ENCODE results near the gene PHAX. TPM values are rescaled to one million over a fixed set of nuclear protein-coding genes. Genes with fewer than 3 reads are reported as not detected.
A peak's percentile ranks its signal among the peaks of the same experiment; 100 is the strongest.
"Not testable (repeated sequence)": the region's sequence is repeated elsewhere in the genome, so short reads cannot be mapped to it uniquely, and the experiment has no call there.

Gene PHAX, protein sequence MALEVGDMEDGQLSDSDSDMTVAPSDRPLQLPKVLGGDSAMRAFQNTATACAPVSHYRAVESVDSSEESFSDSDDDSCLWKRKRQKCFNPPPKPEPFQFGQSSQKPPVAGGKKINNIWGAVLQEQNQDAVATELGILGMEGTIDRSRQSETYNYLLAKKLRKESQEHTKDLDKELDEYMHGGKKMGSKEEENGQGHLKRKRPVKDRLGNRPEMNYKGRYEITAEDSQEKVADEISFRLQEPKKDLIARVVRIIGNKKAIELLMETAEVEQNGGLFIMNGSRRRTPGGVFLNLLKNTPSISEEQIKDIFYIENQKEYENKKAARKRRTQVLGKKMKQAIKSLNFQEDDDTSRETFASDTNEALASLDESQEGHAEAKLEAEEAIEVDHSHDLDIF
- 43.0 and 67.9 TPM in 2 replicates for total RNA-seq (2014; rRNA removed; shearing (Covaris generic))

DNA sequence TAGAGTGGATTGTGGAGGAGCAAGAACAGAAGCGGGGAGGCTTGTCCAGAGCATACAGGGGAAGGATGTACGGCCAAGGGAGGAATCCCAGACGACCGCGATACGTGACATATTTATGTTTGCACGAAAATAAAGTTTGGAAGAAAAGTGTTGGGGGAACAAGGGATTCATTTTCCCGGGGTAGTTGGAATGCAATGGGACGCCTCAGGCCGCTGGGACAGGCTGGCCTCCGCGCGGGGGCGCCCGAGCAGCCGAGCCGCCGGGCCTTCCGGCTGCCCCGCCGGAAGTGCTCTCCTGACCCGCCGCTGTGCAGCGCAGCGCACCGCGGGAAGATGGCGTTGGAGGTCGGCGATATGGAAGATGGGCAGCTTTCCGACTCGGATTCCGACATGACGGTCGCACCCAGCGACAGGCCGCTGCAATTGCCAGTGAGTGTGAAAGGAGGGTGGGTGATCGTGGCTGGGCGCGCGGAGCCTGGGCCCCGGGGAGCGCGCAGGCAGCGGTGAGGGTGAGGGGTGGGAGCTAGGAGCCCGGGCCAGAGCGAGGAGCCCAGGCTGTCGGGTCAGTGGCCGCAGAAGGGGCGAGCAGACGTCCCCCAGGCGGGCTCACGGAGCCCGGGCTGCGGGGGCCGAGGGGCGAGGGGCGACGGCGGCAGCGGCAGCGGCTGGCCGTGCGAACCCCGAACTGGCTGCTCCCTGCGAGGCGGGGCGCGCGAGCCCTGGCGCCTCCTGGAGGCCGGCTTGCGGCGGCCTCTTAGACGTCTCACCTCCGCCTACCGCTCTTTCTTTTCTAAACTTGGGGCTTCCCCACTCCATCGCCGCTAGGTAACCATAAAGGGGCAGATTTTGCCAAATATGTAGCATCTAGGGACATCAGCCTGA lies at the start of gene PHAX:
Gene PHAX, plus strand, starts transcription at position 317 of the 881 bp plus-strand sequence. Its CDS starts 16 bp downstream, at position 333.
- peak; percentile 77 for DNase-seq (ENCODE audit: low read depth)

DNA sequence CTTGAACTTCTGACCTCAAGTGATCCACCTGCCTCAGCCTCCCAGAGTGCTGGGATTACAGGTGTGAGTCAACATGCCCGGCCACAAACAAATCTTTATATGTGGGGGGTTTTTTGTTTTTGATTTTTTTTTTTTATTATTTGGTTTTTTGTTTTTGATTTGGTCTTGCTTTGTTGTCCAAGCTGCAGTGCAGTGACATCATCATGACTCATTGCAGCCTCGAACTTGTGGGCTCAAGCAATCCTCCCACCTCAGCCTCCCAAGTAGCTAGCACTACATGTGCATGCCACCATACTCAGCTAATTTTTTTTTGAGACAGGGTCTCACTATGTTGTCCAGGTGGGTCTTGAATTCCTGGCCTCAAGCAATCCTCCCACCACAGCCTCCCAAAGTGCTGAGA lies 48.1 kb upstream of the PHAX start:
- DNase-seq (ENCODE audit: low read depth) = no peak

DNA sequence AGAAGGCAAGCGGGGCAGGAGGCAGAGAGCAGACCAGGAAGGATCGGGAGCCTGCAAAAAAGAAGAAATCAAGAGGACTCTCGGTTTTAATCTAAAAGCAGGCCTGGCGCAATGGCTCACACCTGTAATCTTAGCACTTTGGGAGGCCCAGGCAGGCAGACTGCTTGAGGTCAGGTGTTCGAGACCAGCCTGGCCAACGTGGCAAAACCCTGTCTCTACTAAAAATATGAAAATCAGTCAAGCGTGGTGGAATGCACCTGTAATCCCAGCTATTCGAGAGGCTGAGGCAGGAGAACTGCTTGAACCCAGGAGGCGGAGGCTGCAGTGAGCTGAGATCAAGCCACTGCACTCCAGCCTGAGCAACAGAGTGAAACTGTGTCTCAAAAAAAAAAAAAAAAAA lies 45.6 kb upstream of the PHAX start:
- not testable (repeated sequence) for DNase-seq (ENCODE audit: low read depth)

DNA sequence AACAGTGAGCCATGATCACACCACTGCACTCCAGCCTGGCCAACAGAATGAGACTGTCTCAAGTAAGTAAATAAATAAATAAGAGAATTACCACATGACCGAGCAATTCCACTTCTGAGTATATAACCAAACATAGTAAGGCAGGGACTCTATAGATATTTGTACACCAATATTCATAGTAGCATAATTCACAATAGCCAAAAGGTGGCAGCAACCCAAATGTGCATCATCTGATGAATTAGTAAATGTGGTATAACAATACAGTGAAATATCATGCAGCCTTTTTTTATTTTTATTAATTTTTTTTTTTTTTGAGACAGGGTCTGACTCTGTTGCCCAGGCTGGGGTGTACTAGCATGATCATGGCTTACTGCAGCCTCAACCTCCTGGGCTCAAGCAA lies 38.8 kb upstream of the PHAX start:
- no peak for DNase-seq (ENCODE audit: low read depth)

DNA sequence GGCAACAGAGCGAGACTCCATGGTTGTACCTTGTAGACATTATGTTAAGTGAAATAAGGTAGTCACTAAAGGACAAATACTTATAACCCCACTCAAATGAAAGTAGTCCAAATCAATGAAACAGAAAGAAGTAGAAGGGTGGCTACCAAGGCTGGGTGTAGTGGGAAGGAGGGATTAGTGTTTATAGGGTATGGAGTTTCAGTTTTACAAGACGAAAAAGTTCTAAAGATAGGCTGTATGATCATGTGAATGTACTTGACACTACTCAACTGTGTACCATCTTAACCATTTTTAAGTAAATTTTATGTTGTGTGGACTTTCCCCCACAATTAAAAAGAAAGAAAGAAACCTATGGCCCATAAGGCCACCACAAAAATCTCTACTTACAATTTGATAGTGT lies 37.9 kb upstream of the PHAX start:
- no peak for DNase-seq (ENCODE audit: low read depth)

DNA sequence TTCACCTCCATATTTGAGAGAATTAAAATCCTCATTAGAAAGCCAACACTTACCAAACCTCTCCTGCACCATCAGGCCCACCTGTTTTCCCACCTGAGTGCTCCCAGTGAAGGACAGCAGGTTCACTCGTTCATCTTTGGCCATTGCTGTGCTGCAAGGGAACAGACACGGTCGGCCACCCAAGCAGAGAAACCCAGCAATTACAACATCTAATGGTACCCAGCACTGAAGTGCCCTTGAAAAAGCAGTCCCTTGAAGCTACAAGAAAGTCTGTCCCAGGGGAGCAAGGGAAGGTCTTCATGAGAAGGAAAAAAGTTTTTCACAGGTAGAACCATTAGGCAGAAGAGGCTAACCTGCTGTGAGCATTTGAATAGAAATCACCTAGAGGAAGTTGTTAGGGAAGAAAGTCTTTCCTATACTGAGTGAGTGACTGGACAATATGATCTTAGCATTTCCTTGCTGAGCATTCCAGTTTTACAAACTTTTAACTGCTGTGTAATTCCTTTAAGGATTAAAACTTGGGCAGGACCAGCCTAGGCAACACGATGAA lies 32.5 kb upstream of the PHAX start:
- no peak for DNase-seq (ENCODE audit: low read depth)

DNA sequence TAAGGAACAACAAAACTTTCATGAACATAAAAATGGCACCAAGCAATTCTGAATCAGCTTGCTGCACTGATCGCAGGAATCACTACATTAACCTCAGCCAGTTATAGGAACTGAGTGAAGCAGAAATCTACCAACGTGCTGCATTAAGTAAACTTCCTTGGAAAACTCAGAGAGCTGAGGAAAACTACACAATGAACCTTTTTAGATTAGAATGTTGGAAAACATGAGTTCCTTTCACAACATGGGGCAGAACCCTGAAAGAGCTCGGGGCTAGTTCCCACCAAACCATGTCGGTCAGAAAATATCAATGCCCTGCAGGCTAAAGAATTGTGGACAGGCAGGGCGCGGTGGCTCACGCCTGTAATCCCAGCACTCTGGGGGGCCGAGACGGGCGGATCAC lies 25.1 kb upstream of the PHAX start:
- peak; percentile 28 for DNase-seq (ENCODE audit: low read depth)

DNA sequence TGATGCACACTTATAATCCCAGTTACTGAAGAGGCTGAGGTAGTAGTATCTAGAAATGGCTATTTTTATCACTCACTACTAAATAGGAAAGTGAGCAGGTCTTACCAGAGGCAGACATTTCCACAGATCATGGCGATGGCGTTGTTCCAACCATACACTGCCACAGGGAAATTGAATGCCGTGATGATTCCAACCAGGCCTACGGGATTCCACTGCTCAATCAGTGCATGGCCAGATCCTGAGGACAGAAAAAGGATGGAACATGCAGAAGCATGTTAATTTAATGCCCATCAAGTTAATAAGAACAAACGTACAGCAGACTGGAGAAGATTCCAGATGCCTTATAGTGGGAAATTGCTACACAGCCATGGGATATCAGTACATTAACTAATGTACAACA lies 23.8 kb upstream of the PHAX start:
- DNase-seq (ENCODE audit: low read depth) = no peak

DNA sequence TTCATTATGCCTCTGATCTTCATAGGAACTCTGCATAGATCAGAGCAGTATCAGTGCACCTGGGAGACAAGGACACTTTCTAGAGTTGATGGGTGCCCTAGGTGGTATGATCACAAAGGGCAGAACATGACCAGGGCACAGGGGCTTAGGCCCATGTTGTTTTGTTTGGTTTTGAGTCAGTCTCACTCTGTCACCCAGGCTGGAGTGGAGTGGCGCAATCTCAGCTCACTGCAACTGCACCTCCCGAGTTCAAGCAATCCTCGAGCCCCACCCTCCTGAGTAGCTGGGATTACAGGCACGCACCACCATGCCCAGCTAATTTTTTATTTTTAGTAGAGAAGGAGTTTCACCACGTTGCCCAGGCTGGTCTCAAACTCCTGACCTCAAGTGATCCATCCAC lies 23.3 kb upstream of the PHAX start:
- no peak for DNase-seq (ENCODE audit: low read depth)

DNA sequence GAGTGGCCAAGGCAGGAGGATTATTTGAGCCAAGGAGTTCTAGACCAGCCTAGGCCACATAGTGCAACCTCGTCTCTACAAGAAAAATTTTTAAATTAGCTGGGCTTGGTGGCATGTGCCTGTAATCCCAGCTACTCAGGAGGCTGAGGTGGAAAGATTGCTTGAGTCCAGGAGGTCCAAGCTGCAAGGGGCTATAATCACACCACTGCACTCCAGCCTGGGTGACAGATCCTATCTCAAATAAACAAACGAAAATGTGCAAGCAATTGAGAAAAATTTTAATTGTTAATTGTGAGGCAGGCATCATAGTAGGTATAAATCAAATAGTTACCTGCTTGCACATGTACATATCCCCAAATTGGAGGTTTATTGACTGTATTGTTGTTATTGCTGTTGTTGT lies 21.0 kb upstream of the PHAX start:
- no peak for DNase-seq (ENCODE audit: low read depth)

DNA sequence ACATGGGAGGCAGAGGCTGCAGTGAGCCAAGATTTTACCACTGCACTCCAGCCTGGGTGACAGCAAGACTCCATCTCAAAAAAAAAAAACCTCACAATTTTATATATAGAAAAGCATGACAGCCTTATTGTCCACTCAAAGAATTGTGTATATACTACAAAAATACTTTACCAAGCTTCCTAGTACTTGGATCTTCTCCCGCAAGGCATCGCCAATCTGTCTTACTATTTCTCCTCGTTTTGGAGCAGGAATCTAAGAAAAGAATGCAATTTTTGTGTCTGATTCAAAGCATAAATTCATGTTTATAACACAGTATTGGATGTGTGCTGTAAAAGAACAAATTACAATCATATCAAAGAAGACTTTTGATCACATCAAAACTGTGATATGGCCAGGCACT lies 17.0 kb upstream of the PHAX start:
- no peak for DNase-seq (ENCODE audit: low read depth)

DNA sequence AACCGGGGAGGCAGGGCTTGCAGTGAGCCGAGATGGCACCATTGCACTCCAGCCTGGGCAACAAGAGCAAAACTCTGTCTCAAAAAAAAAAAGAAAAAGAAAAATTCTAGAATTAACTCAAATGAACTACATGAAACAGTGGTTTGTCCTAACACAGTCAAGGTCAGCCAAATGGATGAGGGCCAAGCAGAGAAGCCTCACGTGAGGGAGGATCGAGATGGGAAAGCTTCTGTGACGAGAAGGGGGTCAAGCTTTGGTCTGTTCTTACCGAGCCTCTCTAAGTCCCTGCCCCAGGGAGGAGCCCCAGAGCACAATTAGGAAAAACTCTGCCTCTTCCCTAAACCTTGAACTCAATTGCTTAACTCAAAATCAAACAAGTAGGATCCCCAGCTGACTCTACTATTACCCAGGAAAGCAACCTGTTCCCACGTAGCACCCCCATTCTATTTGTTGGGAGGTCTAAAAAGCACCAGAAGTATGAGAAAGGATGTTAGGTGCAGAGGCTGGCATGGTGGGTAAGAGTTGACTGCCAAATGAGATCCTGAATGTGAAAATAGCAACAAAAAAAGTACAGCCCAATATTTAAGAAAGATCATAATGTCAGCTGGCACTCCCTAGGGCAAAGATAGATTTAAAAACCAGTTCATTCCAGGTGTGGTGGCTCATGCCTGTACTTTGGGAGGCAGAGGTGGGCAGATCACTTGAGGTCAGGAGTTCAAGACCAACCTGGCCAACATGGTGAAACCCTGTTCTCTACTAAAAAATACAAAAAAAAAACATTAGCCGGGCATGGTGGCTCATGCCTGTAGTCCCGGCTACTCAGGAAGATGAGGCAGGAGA lies 13.0 kb upstream of the PHAX start:
- no peak for DNase-seq (ENCODE audit: low read depth)

DNA sequence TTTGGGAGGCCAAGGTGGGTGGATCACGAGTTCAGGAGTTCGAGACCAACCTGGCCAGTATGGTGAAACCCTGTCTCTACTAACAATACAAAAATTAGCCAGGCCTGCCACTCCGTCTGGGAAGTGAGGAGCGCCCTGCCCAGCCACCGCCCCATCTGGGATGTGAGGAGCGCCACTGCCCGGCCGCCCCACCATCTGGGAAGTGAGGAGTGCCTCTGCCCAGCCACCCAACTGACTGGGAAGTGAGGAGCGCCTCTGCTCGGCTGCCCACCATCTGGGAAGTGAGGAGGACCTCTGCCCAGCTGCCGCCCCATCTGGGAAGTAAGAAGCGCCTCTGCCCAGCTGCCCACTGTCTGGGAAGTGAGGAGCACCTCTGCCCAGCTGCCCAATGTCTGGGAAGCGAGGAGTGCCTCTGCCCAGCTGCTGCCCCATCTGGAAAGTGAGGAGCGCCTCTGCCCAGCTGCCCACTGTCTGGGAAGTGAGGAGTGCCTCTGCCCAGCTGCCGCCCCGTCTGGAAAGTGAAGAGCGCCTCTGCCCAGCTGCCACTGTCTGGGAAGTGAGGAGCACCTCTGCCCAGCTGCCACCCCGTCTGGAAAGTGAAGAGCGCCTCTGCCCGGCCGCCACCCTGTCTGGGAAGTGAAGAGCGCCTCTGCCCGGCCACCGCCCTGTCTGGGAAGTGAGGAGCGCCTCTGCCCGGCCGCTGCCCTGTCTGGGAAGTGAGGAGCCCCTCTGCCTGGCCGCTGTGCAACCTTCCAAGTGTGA lies 11.0 kb upstream of the PHAX start:
- DNase-seq (ENCODE audit: low read depth) = no peak

DNA sequence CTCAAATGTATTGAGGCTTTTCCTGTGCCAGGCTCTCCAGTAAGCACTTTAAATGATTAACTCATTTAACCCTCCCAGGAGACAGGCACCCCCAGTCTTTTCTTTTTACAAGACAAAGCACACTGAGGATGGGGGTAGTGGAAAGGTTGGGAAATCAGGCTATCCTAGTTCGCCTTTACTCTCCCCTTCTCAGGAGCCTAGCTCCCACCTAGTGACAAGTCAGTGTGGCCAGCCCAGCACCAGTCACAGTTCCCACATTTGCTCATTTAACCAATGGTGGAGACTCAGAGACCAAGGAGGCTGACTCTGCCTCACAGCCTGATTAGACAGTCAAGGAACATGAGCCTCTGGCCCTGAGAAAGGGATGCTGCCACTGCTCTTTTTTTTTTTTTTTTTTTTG lies 9.2 kb upstream of the PHAX start:
- no peak for DNase-seq (ENCODE audit: low read depth)

DNA sequence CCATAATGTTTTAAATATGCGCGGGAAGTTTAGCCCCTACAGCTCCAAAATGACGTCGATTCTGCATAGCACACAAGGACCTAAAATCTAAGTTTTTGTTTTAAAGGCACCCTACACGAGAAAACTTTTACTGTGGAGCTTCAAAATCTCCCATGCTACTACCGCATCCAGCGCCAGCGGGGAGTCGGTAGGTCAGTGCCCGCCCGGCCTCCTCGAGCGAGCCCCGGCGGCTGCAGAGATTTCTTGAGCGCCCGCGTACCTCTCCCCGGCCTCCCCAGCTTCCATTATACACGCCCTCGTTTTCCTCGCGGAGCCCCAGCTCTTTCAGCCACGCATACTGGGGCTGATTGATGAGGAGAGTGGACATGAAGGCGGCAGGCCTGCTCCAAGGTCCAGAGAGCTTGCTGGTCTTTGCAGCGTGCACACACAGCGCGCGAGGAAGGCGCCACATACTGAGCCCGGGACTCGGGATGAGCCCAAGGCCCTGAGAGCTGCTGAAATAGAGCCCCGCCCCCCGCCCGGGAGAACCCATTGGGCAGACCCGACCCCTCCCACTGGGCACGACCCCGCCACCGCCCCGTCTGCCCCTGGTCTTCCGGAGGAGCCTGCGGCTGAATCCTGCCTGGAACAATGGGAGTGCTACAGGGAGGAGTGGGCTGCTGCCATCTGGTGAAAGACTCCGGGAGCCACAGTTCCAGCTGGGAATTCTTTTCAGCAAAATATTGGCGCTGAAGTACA lies 5.8 kb upstream of the PHAX start, which contains the start of gene ALDH7A1:
Gene ALDH7A1, minus strand, starts transcription at position 472 of the 738 bp plus-strand sequence. Its CDS starts 21 bp downstream, at position 451.
- peak; percentile 96 for DNase-seq (ENCODE audit: low read depth)

DNA sequence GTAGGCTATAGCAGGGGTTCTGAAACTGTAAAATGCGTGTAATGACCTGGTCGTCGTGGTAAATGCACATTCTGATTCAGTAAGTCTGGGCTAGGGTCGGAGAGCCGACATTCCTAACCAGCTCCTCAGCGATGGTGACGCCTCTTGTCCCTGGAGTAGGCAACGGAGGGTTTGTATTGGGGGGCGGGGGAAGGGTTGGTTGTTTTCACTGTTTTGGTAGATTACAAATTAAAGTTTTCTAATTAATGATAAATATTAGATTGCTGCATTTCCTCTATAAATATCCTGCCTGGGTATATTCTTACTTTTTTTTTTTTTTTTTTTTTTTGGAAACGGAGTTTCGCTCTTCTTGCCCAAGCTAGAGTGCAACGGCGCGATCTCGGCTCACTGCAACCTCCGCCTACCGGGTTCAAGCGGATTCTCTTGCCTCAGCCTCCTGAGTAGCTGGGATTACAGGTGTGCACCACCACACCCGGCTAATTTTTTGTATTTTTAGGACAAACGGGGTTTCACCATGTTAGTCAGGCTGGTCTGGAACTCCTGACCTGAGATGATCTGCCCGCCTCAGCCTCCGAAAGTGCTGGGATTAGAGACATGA lies 5.2 kb upstream of the PHAX start:
- DNase-seq (ENCODE audit: low read depth) = no peak

DNA sequence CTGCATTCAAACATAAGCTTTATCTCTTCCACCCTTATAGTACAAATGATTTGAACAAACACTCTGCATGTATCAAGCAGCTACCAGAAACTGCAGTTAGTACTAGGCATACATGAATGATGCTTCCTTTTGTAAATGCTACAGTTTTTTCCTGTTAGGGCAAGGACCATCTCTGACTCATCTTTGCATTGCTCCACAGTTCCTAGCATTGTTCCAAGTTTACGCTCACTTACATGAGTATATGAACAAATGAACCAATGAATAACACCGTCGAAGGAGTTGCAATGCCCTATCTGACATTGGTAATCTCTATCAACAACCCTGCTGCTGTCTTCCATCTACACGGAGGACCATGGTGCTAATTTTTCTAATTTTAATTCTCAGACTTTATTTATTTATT lies 3.6 kb upstream of the PHAX start:
- peak; percentile 60 for DNase-seq (ENCODE audit: low read depth)

DNA sequence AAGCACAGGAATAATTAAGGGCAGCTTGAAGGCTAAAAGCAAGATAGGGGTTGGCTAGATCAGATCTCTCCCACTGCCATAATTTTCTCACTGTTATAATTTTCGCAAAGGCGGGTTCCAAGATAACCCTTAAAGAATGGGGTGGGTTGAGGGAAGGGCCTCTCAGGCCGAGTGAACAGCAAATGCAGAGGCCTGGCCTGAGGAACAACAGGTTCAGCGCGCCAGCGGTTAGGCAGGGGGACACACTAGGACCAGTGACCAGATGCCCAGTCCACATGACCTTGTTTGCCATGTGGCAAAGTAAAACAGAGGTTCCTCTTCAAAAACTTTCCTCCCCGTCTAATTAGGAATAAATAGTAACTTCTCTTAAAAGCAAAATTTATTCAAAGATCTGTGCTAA lies 1.2 kb upstream of the PHAX start:
- no peak for DNase-seq (ENCODE audit: low read depth)

DNA sequence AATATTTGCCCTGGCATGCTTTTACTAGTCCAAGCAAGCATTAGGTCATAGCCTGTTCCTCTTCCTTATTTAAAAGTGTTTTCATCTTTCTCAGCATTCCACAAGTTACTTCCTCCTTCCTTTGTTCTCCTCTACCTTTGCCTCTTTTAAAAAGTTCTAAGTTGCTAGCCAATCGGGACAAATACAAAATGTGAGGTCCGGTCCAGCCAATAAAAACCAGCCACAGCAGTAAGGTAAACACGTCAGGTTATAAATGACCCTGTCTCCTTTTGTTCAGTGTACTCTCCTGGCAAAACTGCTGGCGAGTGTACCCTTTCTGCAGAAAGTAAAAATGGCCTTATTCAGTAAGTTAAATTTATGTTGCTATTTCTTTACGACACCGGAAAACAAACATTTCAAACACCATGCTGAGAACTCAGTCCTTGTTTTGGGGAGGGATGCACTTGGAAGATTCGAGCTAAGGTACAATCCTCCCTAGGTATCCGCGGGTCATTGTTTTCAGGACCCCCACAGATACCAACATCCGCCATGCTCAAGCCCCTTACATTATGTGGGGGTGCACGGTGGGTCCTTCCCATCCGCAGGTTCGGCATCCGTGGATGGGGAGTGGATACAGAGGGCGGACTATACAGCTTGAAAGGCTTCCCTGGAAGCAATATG lies 646 bp upstream of the PHAX start:
- not testable (repeated sequence) for DNase-seq (ENCODE audit: low read depth)
